H9 (cell line): ENCODE results near the gene AVEN. TPM values are rescaled to one million over a fixed set of nuclear protein-coding genes. Genes with fewer than 3 reads are reported as not detected.

Experiments used
- DNase-seq: peaks from one replicate; pipeline ENCODE4 v3.0.0-alpha.2; 2017
- H2AFZ ChIP-seq: one replicate; pipeline ENCODE4 v1.6.1; 2013; ENCODE audit warnings: mild to moderate bottlenecking, low read length, control low read depth, moderate library complexity
- H2AK5ac ChIP-seq: 2 replicates; pipeline ENCODE4 v1.6.1; 2013; ENCODE audit warnings: low read length, control low read depth, mixed read lengths; ENCODE audit not compliant: insufficient read length
- H2BK120ac ChIP-seq: one replicate; pipeline ENCODE4 v1.6.1; 2013; ENCODE audit warnings: low read depth, mild to moderate bottlenecking, low read length, control low read depth, inconsistent platforms; ENCODE audit not compliant: poor library complexity, severe bottlenecking
- H2BK12ac ChIP-seq: 2 replicates; pipeline ENCODE4 v1.6.1; 2013; ENCODE audit warnings: low read length, control low read depth, mixed read lengths, low read depth; ENCODE audit not compliant: insufficient read length
- H2BK15ac ChIP-seq: 2 replicates; pipeline ENCODE4 v1.6.1; 2013; ENCODE audit warnings: low read depth, low read length, control low read depth
- H2BK20ac ChIP-seq: one replicate; pipeline ENCODE4 v1.6.1; 2013; ENCODE audit warnings: low read depth, mild to moderate bottlenecking, low read length, control low read depth, inconsistent platforms; ENCODE audit not compliant: poor library complexity, severe bottlenecking
- H2BK5ac ChIP-seq: 2 replicates; pipeline ENCODE4 v1.6.1; 2013; ENCODE audit warnings: low read length, control low read depth, mixed read lengths; ENCODE audit not compliant: insufficient read length
- H3K14ac ChIP-seq: 2 replicates; pipeline ENCODE4 v1.6.1; 2013; ENCODE audit warnings: low read length, control low read depth; ENCODE audit not compliant: insufficient read depth
- H3K18ac ChIP-seq: 2 replicates; pipeline ENCODE4 v1.6.1; 2013; ENCODE audit warnings: low read depth, mild to moderate bottlenecking, mixed read lengths, low read length, control low read depth; ENCODE audit not compliant: insufficient read length
- H3K23ac ChIP-seq: 2 replicates; pipeline ENCODE4 v1.6.1; 2013; ENCODE audit warnings: low read length, control low read depth, mixed read lengths, low read depth; ENCODE audit not compliant: insufficient read length
- H3K23me2 ChIP-seq: 2 replicates; pipeline ENCODE4 v1.6.1; 2013; ENCODE audit warnings: low read depth, mild to moderate bottlenecking, mixed read lengths, low read length, control low read depth; ENCODE audit not compliant: insufficient read length, poor library complexity, severe bottlenecking
- H3K27ac ChIP-seq: 2 replicates; pipeline ENCODE4 v1.5.1; 2013; ENCODE audit warnings: low read length, control low read depth, mixed read lengths, low read depth; ENCODE audit not compliant: insufficient read length
- H3K27me3 ChIP-seq: 2 replicates; pipeline ENCODE4 v1.6.1; 2013; ENCODE audit warnings: low read length, control low read depth, inconsistent platforms; ENCODE audit not compliant: insufficient read depth
- H3K4ac ChIP-seq: 2 replicates; pipeline ENCODE4 v1.6.1; 2013; ENCODE audit warnings: low read depth, mild to moderate bottlenecking, control low read depth, inconsistent platforms, low read length, moderate library complexity
- H3K4me1 ChIP-seq: 2 replicates; pipeline ENCODE4 v1.6.1; 2013; ENCODE audit warnings: low read length, control low read depth, inconsistent platforms; ENCODE audit not compliant: insufficient read depth
- H3K4me2 ChIP-seq: 2 replicates; pipeline ENCODE4 v1.6.1; 2013; ENCODE audit warnings: low read length, control low read depth, mixed read lengths; ENCODE audit not compliant: insufficient read length, insufficient read depth
- H3K56ac ChIP-seq: 2 replicates; pipeline ENCODE4 v1.6.1; 2013; ENCODE audit warnings: low read depth, mild to moderate bottlenecking, mixed read lengths, low read length, control low read depth; ENCODE audit not compliant: insufficient read length
- H3K79me1 ChIP-seq: 2 replicates; pipeline ENCODE4 v1.6.1; 2013; ENCODE audit warnings: low read depth, mild to moderate bottlenecking, moderate library complexity, low read length, control low read depth, inconsistent platforms; ENCODE audit not compliant: insufficient read depth, poor library complexity, severe bottlenecking
- H3K79me2 ChIP-seq: 2 replicates; pipeline ENCODE4 v1.6.1; 2013; ENCODE audit warnings: low read length, control low read depth, inconsistent platforms; ENCODE audit not compliant: insufficient read depth
- H3K9ac ChIP-seq: 2 replicates; pipeline ENCODE4 v1.6.1; 2013; ENCODE audit warnings: low read length, control low read depth, mixed read lengths; ENCODE audit not compliant: insufficient read length; ENCODE audit errors: extremely low read depth
- H3K9me3 ChIP-seq: one replicate; pipeline ENCODE4 v1.6.1; 2013; ENCODE audit warnings: low read depth, low read length, inconsistent platforms; ENCODE audit not compliant: control insufficient read depth
- H3T11ph ChIP-seq: one replicate; pipeline ENCODE4 v1.6.1; 2013; ENCODE audit warnings: mild to moderate bottlenecking, low read length, control low read depth, inconsistent platforms
- H4K20me1 ChIP-seq: one replicate; pipeline ENCODE4 v1.6.1; 2013; ENCODE audit not compliant: control insufficient read depth, insufficient read length, insufficient read depth
- H4K5ac ChIP-seq: 2 replicates; pipeline ENCODE4 v1.6.1; 2013; ENCODE audit warnings: low read depth, mild to moderate bottlenecking, mixed read lengths, low read length, control low read depth; ENCODE audit not compliant: insufficient read length
- H4K8ac ChIP-seq: replicated peaks from 2 replicates; pipeline ENCODE4 v1.6.1; 2013; ENCODE audit warnings: low read length, control low read depth, mixed read lengths, low read depth; ENCODE audit not compliant: insufficient read length
- H4K91ac ChIP-seq: 2 replicates; pipeline ENCODE4 v1.6.1; 2013; ENCODE audit warnings: low read depth, mild to moderate bottlenecking, moderate library complexity, mixed read lengths, low read length, control low read depth; ENCODE audit not compliant: insufficient read length
- H3K27ac Mint-ChIP-seq, 3 experiments: 2 replicates in 2 of 3; 3 replicates in 1 of 3; pipeline ENCODE4 v1.8.0; 2020 to 2021; ENCODE audit warnings: mixed read lengths in 3 of 3, mild to moderate bottlenecking in 1 of 3, moderate library complexity in 1 of 3
- H3K27me3 Mint-ChIP-seq: 2 replicates; pipeline ENCODE4 v1.8.0; 2021; ENCODE audit warnings: low read depth, mild to moderate bottlenecking, moderate library complexity, mixed read lengths
- H3K36me3 Mint-ChIP-seq, 3 experiments: 2 replicates in 2 of 3; 3 replicates in 1 of 3; pipeline ENCODE4 v1.8.0; 2020 to 2021; ENCODE audit warnings: low read depth in 3 of 3, mixed read lengths in 3 of 3; ENCODE audit not compliant: insufficient read depth in 1 of 3
- H3K4me1 Mint-ChIP-seq, 2 experiments: 2 replicates each; pipeline ENCODE4 v1.8.0; 2020; ENCODE audit warnings: mixed read lengths in 2 of 2
- H3K4me3 Mint-ChIP-seq, 2 experiments: 2 replicates in 1 of 2; 3 replicates in 1 of 2; pipeline ENCODE4 v1.8.0; 2020 to 2021; ENCODE audit warnings: mild to moderate bottlenecking in 2 of 2, mixed read lengths in 2 of 2, moderate library complexity in 1 of 2
- H3K9me3 Mint-ChIP-seq, 2 experiments: 2 replicates in 1 of 2; 3 replicates in 1 of 2; pipeline ENCODE4 v1.8.0; 2020; ENCODE audit warnings: mild to moderate bottlenecking in 2 of 2, mixed read lengths in 2 of 2, moderate library complexity in 1 of 2
- CTCF ChIP-seq: fragments of 200-600 bp; sonication (generic); conservative IDR thresholded peaks from 3 replicates; pipeline ENCODE4 v1.8.0; 2021; ENCODE audit warnings: antibody characterized with exemption, mild to moderate bottlenecking
- WGBS: extraction: QIAGEN DNeasy Blood & Tissue Kit; methylation state at CpG from one replicate; pipeline ENCODE4 v1.1.7; 2013; ENCODE audit warnings: missing lambda C conversion rate, low lambda C conversion rate, mixed read lengths; ENCODE audit not compliant: insufficient read length; ENCODE audit errors: extremely low coverage; 5-methylcytosine and 5-hydroxymethylcytosine counted together
- total RNA-seq: library from RNA; stranded (reverse); gene quantifications from 2 replicates; pipeline ENCODE4 v1.2.1, GENCODE V29; 2021

AVEN gene
- total RNA-seq, 1 experiment from 2014 or later: 16.1 TPM

GRCh38 chr15:33859992-33860545, 178.9 kb downstream of the AVEN start:
- H2BK15ac ChIP-seq: no peak overlapping the region
- H3K9ac ChIP-seq: no peak overlapping the region
- H2BK12ac ChIP-seq: no peak overlapping the region
- H2AFZ ChIP-seq: no peak overlapping the region
- no peak overlapping the region for H3T11ph ChIP-seq
- no peak overlapping the region for H3K27ac ChIP-seq
- no peak for DNase-seq
- H3K36me3 Mint-ChIP-seq: peaks cover 0 to 6% (median 4%) of the 10 kb centered on the region in 3 experiments; a peak in 5 of 7 replicates
- H2BK120ac ChIP-seq: no peak overlapping the region
- no peak overlapping the region for H3K56ac ChIP-seq
- H3K27me3 ChIP-seq: no peaks in the 10 kb centered on the region
- no peak overlapping the region for H2AK5ac ChIP-seq
- no peak overlapping the region for H3K14ac ChIP-seq
- no peaks in the 10 kb centered on the region for H3K9me3 Mint-ChIP-seq
- H3K23ac ChIP-seq: no peak overlapping the region
- H4K91ac ChIP-seq: no peak overlapping the region
- H3K18ac ChIP-seq: no peak overlapping the region
- no peaks in the 10 kb centered on the region; the same call in 1 of the 2 replicates for H3K4me1 ChIP-seq
- H3K4me3 Mint-ChIP-seq: no peak overlapping the region
- H2BK20ac ChIP-seq: no peak overlapping the region
- peaks cover 19 to 24% of the 10 kb centered on the region in 2 experiments for H3K4me1 Mint-ChIP-seq
- H3K79me2 ChIP-seq: no peaks in the 10 kb centered on the region
- H3K4me2 ChIP-seq: no peak overlapping the region
- no peak overlapping the region for H3K4ac ChIP-seq
- no peaks in the 10 kb centered on the region for H3K79me1 ChIP-seq
- WGBS: no CpG with 5 or more reads among the region's 1 CpG
- H2BK5ac ChIP-seq: no peak overlapping the region
- H3K27ac Mint-ChIP-seq: peak overlapping the region; percentile 44 to 75 (median 49); a peak in 4 of 7 replicates
- no peaks in the 10 kb centered on the region for H3K27me3 Mint-ChIP-seq
- H4K8ac ChIP-seq: no peak overlapping the region
- no peaks in the 10 kb centered on the region for H3K9me3 ChIP-seq
- H4K20me1 ChIP-seq: no peaks in the 10 kb centered on the region
- H4K5ac ChIP-seq: no peak overlapping the region
- no peaks in the 10 kb centered on the region for H3K23me2 ChIP-seq
- no peak for TF ChIP-seq CTCF
